ENCODE data around the gene IGF2BP2.

The IGF2BP2 gene

DNA sequence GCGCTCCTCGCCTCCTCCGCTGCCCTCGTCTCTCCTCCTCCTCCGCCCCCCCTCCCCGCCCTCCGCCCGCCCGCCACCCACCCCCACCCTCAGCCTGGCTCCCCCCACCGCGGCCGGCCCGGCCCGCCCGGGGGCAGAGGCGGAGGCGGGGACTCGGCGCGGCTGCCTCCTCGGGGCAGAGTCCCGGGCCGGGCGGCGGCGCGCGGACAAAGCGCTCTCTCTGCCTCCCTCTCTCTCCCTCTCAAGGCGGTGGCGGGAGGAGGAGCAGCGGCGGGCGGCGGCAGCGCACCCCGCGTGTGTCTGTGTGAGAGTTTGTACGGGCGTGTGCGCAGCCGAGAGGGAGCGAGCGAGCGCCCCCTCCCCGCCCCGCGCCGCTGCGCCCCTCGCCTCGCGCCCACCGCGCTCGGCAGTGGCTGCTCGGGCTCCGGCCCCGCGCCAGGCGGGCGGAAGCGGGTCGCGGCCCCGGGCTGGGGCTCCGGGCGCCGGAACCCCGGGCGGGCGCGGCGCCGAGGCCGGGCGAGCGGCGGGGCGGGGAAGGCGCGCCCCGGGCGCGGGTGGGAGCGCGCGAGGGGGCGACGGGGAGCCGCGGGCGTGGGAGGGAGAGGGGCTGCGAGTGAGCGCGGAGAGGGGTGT, at the start of gene IGF2BP2:
Gene IGF2BP2, minus strand, starts transcription at position 37 of the 633 bp plus-strand sequence. CDS start 82 bp downstream, outside the sequence.
- TF ChIP-seq, protein P1, sequence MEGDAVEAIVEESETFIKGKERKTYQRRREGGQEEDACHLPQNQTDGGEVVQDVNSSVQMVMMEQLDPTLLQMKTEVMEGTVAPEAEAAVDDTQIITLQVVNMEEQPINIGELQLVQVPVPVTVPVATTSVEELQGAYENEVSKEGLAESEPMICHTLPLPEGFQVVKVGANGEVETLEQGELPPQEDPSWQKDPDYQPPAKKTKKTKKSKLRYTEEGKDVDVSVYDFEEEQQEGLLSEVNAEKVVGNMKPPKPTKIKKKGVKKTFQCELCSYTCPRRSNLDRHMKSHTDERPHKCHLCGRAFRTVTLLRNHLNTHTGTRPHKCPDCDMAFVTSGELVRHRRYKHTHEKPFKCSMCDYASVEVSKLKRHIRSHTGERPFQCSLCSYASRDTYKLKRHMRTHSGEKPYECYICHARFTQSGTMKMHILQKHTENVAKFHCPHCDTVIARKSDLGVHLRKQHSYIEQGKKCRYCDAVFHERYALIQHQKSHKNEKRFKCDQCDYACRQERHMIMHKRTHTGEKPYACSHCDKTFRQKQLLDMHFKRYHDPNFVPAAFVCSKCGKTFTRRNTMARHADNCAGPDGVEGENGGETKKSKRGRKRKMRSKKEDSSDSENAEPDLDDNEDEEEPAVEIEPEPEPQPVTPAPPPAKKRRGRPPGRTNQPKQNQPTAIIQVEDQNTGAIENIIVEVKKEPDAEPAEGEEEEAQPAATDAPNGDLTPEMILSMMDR (IDR thresholded peaks at IDR 0.05; ENCODE audit: insufficient read depth, low read depth, low read length, missing control alignments), result no peak
- DNase-seq (ENCODE audit: low read depth), result peak; percentile 80
- peak within 1 kb of the TSS; percentile 72 for H3K4me3 ChIP-seq (ENCODE audit: low read depth, low read length)

DNA sequence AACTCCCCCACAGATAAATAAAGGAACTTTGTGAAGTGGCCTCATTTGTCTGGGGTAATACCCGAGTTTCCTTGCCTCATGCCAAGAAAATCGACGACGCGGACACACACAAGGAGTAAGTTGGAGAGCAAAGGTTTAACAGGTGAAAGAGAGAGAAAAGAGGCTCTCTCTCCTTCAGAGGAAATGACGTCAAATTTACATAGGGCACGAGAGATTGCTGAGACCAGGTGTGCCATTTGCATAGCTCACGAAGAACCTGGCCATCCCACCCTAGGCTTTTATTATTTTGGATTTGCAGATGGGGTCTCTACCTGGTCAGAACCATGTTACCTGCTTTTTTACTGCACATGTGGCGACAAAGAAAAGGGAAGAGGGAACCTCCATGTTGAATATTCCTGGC, 49.3 kb upstream of the IGF2BP2 start:
- no peak for DNase-seq (ENCODE audit: low read depth)
- no peak overlapping the region for H3K4me3 ChIP-seq (ENCODE audit: low read depth, low read length)
- TF ChIP-seq, protein P1 (IDR thresholded peaks at IDR 0.05; ENCODE audit: insufficient read depth, low read depth, low read length, missing control alignments), result no peak

DNA sequence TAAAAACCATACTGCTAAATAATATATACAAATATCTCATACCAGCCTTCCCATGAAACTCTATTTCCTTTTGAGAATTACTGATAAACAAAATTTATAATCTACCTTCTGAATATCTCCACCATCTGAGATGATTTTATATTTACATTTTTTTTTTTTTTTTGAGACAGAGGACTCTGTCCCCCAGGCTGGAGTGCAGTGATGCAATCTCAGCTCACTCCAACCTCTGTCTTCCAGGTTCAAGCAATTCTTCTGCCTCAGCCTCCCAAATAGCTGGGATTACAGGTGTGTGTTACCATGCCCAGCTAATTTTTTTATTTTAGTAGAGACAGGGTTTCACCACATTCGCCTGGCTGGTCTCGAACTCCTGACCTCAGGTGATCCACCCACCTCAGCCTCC, 42.8 kb upstream of the IGF2BP2 start:
- DNase-seq (ENCODE audit: low read depth), result no peak
- no peak overlapping the region for H3K4me3 ChIP-seq (ENCODE audit: low read depth, low read length)
- TF ChIP-seq, protein P1 (IDR thresholded peaks at IDR 0.05; ENCODE audit: insufficient read depth, low read depth, low read length, missing control alignments), result no peak

DNA sequence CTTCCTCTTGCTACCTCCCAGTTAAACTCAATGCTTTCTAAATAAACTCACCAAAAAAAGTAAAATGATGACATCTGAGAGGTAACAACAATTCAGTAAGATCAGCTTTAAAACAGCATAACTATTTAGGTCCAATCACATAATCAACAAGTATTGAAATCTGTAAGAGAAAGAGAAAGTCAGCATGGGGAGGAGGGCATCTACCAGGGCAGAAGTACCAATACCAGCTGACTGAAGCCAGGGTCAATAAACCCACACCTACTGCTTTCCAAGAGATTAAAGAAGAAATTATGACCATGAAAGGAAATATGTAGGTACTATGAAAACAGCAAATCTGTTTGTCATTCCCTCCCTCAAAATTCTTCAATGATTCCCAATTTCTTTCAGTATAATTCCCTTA, 42.2 kb upstream of the IGF2BP2 start:
- DNase-seq (ENCODE audit: low read depth), result no peak
- TF ChIP-seq, protein P1 (IDR thresholded peaks at IDR 0.05; ENCODE audit: insufficient read depth, low read depth, low read length, missing control alignments), result no peak
- no peak overlapping the region for H3K4me3 ChIP-seq (ENCODE audit: low read depth, low read length)

DNA sequence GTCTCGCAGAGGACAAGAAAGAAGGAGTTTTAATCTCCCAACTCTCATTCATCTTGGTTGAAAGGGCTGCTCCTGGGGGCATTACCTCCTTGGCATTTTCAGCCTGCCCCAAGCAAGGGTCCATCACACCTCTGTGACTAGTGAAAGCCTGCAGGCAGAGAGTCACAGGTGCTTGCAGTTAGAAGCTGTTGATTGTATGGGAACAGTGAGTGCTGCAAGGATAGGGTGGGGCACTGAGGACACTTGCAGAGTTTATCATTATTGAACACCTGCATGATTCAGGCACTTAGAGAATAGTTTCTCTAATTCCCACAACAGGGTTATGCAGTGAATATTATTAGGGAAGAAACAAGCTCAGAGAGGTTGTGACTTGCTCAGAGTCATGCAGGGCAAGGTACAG, 41.7 kb upstream of the IGF2BP2 start:
- no peak for DNase-seq (ENCODE audit: low read depth)
- TF ChIP-seq, protein P1 (IDR thresholded peaks at IDR 0.05; ENCODE audit: insufficient read depth, low read depth, low read length, missing control alignments), result no peak
- H3K4me3 ChIP-seq (ENCODE audit: low read depth, low read length), result no peak overlapping the region

DNA sequence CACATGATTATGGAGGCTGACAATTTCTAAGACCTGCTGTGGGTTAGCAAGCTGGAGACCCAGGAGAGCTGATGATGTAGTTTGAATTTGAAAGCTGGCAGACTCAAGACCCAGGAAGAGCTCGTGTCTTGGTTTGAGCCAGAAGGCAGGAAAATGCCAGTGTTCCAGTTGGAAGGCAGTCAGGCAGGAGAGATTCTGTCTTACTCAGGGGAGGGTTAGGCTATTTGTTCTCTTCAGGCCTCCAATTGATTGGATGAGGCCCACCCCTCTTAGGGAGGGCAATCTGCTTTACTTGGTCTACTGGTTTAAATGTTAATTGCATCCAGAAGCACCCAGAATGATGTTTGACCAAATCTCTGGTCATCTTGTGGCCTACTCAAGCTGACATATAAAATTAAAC, 40.4 kb upstream of the IGF2BP2 start:
- TF ChIP-seq, protein P1 (IDR thresholded peaks at IDR 0.05; ENCODE audit: insufficient read depth, low read depth, low read length, missing control alignments), result no peak
- DNase-seq (ENCODE audit: low read depth), result no peak
- H3K4me3 ChIP-seq (ENCODE audit: low read depth, low read length), result no peak overlapping the region

DNA sequence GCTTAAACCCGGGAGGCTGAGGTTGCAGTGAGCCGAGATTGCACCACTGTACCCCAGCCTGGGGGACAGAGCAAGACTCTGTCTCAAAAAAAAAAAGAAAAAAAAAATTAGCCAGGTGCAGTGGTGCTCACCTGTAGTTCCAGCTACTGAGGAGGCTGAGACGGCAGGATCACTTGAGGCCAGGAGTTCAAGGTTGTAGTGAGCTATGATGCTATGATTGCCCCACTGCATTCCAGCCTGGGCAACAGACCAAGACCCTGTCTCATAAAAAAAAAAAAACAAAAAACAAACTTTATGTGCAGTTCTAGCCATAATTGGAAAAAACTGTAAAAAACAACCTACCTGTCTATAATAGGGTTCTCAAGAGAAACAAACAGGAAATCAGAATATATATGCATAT, 39.9 kb upstream of the IGF2BP2 start:
- no peak overlapping the region for H3K4me3 ChIP-seq (ENCODE audit: low read depth, low read length)
- TF ChIP-seq, protein P1 (IDR thresholded peaks at IDR 0.05; ENCODE audit: insufficient read depth, low read depth, low read length, missing control alignments), result no peak
- no peak for DNase-seq (ENCODE audit: low read depth)
